Stimulated activated naive B cell treated with anti-CD40 and anti-IgM and Interleukin-4, amounts not matched to agents 10 μg/mL and 1 μg/mL and 100 μg/mL, for 72 hours (primary cell): Measurements from ENCODE around the gene CYP4F12.

ENCODE experiments used
- ATAC-seq, 2 donors: fragments of 150-1000 bp; cut with Tn5 transposase; replicated peaks; 2 replicates each; pipeline ENCODE4 v1.10.0; 2021; ENCODE audit warnings: moderate library complexity in 1 of 2
- DNase-seq: peaks from one replicate; pipeline ENCODE4 v3.0.0; 2021
- H3K27ac Mint-ChIP-seq: one replicate; pipeline ENCODE4 v1.8.0; 2022; ENCODE audit warnings: mild to moderate bottlenecking, mixed read lengths
- H3K27me3 Mint-ChIP-seq, 2 donors: one replicate each; pipeline ENCODE4 v1.8.0; 2022; ENCODE audit warnings: mixed read lengths in 2 of 2
- H3K36me3 Mint-ChIP-seq, 2 donors: one replicate each; pipeline ENCODE4 v1.8.0; 2022; ENCODE audit warnings: mixed read lengths in 2 of 2, mild to moderate bottlenecking in 1 of 2
- H3K4me1 Mint-ChIP-seq, 2 donors: one replicate each; pipeline ENCODE4 v1.8.0; 2022; ENCODE audit warnings: mixed read lengths in 2 of 2, mild to moderate bottlenecking in 1 of 2
- H3K4me3 Mint-ChIP-seq, 2 donors: one replicate each; pipeline ENCODE4 v1.8.0; 2022; ENCODE audit warnings: mild to moderate bottlenecking in 2 of 2, mixed read lengths in 2 of 2, moderate library complexity in 1 of 2
- H3K9me3 Mint-ChIP-seq, 2 donors: one replicate each; pipeline ENCODE4 v1.8.0; 2022; ENCODE audit warnings: mixed read lengths in 2 of 2, mild to moderate bottlenecking in 1 of 2

The CYP4F12 gene

GRCh38 chr19:15672580-15673175 is at the start of gene CYP4F12:
Gene CYP4F12, plus strand, starts transcription at chr19:15673087. Its CDS starts 443 bp downstream, at chr19:15673530.
- H3K36me3 Mint-ChIP-seq: no peaks in the 10 kb centered on the region
- peak; percentile 55 to 61 for ATAC-seq
- H3K27ac Mint-ChIP-seq: no peak within 1 kb of the TSS
- no peak within 1 kb of the TSS for H3K4me3 Mint-ChIP-seq
- H3K9me3 Mint-ChIP-seq: peaks cover 2 to 12% of the 10 kb centered on the region in 2 donors
- no peak for DNase-seq
- H3K27me3 Mint-ChIP-seq: peaks cover 3 to 16% of the 10 kb centered on the region in 2 donors
- H3K4me1 Mint-ChIP-seq: peaks cover 0 to 1% of the 10 kb centered on the region in 2 donors

DNA sequence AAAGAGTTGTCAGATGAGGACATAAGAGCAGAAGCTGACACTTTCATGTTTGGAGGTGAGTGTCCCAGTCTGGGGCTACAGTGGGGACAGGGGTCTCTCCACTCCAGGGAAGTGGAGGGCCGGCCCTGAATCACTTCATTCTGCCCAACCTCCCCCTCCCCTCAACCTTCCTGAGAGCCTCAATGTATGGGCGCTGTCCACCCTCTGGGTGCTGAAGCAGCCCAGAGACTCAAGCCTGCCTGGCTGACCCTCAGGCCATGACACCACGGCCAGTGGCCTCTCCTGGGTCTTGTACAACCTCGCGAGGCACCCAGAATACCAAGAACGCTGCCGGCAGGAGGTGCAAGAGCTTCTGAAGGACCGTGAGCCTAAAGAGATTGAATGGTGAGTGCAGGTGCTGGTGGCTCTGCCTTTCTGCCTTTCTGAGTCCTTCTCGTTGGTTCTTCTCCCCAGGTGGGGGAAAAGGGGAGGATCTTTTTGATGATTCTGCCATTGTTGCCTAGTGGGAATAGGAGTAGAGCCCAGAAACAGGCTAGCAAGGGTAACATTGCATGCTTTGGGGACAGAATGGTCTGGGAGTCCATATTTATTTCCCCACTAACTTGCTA is 49.1 kb upstream of the CYP4F12 start:
- H3K4me1 Mint-ChIP-seq: no peaks in the 10 kb centered on the region
- DNase-seq (no peak), ATAC-seq (no peak)
- H3K9me3 Mint-ChIP-seq: no peaks in the 10 kb centered on the region
- H3K27ac Mint-ChIP-seq: no peak overlapping the region
- H3K36me3 Mint-ChIP-seq: no peaks in the 10 kb centered on the region
- H3K27me3 Mint-ChIP-seq: peaks cover 28 to 44% of the 10 kb centered on the region in 2 donors
- no peak overlapping the region for H3K4me3 Mint-ChIP-seq

GRCh38 chr19:15628236-15629002 is 44.5 kb upstream of the CYP4F12 start:
- Mint-ChIP-seq H3K36me3 (no peaks in the 10 kb centered on the region), H3K27ac (no peak overlapping the region), H3K27me3 (peaks cover 28 to 29% of the 10 kb centered on the region in 2 donors), H3K4me1 (peaks cover 5 to 6% of the 10 kb centered on the region in 2 donors), H3K4me3 (no peak overlapping the region), H3K9me3 (no peaks in the 10 kb centered on the region)
- DNase-seq (no peak), ATAC-seq (no peak)

DNA sequence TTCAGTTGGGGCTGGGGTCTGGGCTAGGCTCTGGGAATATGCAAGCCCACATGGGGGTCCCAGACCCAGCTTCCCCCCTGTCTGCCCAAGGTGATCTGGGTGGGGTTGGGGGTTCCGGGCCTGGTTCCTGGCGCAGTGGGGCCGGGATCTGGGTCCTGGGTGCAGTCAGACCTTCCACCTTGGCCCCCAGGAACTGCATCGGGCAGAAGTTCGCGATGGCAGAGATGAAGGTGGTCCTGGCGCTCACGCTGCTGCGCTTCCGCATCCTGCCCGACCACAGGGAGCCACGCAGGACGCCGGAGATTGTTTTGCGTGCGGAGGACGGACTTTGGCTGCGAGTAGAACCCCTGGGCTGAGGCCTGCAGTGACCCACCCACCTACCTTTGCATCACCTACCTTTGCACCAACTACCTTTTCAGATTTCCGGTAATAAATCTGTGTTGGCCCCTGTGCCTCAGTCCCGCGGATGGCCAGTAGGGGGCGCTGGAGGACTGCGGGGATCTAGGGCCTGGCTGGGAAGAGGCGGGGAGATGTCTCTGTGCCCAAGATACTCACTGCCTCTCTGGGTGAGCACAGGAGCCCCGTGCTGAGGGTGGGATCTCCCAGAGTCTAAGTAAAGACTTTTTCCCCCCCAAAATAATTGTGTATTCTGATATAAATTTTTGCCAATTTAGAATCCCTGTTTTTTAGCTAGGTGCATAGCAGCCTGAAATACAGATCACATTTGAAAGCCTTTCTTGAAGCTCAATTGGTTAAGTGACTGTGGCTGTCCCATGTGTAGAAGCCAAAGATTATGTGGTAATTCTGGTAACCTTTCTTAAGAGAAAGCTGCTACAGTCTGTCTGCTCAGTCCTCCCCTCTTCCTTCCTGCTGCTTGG is 43.6 kb upstream of the CYP4F12 start:
- Mint-ChIP-seq H3K4me3 (peak overlapping the region in 1 of 2 donors; percentile 19), H3K27me3 (peaks cover 20 to 23% of the 10 kb centered on the region in 2 donors), H3K27ac (no peak overlapping the region), H3K9me3 (no peaks in the 10 kb centered on the region), H3K36me3 (no peaks in the 10 kb centered on the region), H3K4me1 (peaks cover 5 to 6% of the 10 kb centered on the region in 2 donors)
- ATAC-seq (peak; percentile 98 to 99), DNase-seq (peak; percentile 66)

DNA sequence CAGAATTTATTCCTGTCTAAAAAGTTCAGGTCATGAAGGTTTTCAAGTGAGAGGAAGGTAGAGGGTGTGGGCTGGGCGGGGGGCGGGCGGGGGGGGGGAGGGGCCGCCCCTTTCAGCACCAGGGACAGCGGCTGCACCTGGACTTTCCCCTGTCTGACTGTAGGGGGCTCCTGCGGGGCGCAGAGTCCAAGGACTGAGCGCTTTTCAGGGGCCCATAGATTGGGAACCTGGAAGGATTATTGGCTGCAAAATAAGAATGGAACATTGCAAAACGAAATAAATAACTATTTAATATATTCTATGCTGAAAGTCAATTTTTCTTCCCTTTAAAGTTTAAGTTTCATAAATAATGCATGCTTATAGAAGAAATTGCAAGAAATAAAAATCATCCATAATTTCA is 41.1 kb upstream of the CYP4F12 start:
- no peak overlapping the region for H3K4me3 Mint-ChIP-seq
- no peak for DNase-seq
- H3K27me3 Mint-ChIP-seq: peaks cover 35 to 45% of the 10 kb centered on the region in 2 donors
- H3K9me3 Mint-ChIP-seq: no peaks in the 10 kb centered on the region
- ATAC-seq: no peak
- no peak overlapping the region for H3K27ac Mint-ChIP-seq
- peaks cover 5 to 6% of the 10 kb centered on the region in 2 donors for H3K4me1 Mint-ChIP-seq
- H3K36me3 Mint-ChIP-seq: no peaks in the 10 kb centered on the region

DNA sequence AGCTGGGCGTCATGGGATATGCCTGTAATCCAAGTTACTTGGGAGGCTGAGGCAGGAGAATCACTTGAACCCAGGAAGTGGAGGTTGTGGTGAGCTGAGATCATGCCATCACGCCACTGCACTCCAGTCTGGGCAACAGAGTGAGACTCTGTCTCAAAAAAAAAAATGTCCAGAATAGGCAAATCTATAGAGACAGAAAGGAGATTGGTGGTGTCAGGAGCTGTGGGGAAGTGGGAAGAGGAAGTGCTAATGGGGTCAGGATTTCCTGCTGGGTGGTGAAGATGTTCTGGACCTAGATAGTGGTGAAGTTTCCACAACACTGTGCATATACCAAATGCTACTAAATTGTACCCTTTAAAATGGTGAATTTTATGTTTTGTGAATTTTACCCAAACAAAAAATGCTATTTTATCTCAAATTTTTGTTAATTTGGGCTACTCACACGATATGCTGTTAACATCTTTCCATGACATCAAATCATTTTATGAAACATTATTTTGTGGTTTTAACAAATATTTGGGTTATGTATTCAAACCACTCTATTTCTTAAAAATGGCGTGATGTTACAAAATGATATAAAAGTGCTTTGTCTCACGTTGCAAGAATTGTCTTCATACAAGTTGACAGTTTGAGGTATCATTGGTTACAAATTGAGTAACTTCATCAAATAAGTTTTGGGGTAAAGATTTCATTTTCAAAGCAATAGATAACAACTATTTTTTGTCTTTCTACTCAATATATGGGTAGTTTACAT is 39.6 kb upstream of the CYP4F12 start:
- H3K4me3 Mint-ChIP-seq: no peak overlapping the region

GRCh38 chr19:15634105-15634504 is 38.8 kb upstream of the CYP4F12 start:
- DNase-seq: no peak
- no peak for ATAC-seq
- H3K4me1 Mint-ChIP-seq: peaks cover 5 to 6% of the 10 kb centered on the region in 2 donors
- H3K36me3 Mint-ChIP-seq: no peaks in the 10 kb centered on the region
- H3K9me3 Mint-ChIP-seq: no peaks in the 10 kb centered on the region
- peaks cover 28 to 43% of the 10 kb centered on the region in 2 donors for H3K27me3 Mint-ChIP-seq
- no peak overlapping the region for H3K27ac Mint-ChIP-seq
- H3K4me3 Mint-ChIP-seq: no peak overlapping the region

More for the DNA sequence above, 39.6 kb upstream of the CYP4F12 start:
- Mint-ChIP-seq H3K27me3 (peaks cover 32 to 46% of the 10 kb centered on the region in 2 donors), H3K36me3 (no peaks in the 10 kb centered on the region), H3K9me3 (no peaks in the 10 kb centered on the region), H3K4me1 (peaks cover 5 to 6% of the 10 kb centered on the region in 2 donors), H3K27ac (no peak overlapping the region)
- ATAC-seq (peak; percentile 37 to 61), DNase-seq (no peak)

DNA sequence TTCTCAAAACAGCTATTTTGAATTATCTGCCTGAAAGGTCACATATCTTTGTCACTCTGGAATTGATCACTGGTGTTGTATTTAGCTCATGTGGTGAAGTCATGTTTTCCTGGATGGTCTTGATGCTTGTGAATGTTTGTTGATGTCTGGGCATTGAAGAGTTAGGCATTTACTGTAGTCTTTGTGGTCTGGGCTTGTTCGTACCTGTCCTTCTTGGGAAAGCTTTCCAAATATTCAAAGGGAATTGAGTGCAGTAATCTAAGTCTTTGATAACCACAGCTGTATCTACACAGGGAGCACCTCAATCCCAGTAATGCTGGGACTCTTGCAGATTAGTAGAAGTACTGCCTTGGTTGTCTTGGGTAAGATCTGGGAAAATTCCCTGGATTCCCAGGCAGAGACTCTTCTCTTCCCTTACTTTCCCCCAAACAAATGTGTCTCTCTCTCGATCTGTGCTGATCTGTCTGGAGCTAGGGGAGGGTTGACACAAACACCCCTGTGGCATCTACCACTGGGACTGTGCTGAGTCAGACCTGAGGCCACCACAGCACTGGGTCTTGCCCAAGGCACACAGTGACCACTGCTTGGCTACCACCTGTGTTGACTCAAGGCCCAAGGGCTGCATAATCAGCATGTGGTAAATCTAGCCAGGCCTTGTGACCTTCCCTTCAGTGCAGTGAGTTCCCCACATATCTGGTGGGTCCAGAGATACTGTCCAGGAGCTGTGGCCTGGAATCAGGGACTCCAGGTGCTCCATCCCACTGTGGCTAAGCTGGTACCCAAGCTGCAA is 37.7 kb upstream of the CYP4F12 start:
- Mint-ChIP-seq H3K4me3 (no peak overlapping the region), H3K9me3 (no peaks in the 10 kb centered on the region), H3K27me3 (peaks cover 34 to 52% of the 10 kb centered on the region in 2 donors), H3K36me3 (no peaks in the 10 kb centered on the region), H3K27ac (no peak overlapping the region), H3K4me1 (peaks cover 5 to 8% of the 10 kb centered on the region in 2 donors)
- no peak for ATAC-seq
- no peak for DNase-seq

DNA sequence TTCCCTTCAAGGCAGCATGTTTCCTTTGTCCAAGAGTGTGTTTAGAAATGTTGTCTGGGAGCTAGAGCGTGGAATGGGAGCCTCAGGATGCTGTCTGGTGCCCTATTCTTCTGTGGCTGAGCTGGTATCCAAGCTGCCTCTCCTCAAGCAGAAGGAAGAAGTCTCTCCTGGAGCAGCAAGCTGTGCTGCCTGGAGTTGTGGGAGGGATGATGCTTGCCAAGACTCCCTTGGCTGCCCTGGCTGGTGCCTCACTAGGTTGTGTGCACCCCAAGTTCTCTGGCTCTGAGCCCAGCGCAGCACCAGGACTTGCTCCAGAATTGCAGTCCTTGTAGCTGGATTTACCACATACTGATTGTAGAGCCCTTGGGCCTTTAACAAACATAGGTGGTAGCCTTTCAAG is 36.9 kb upstream of the CYP4F12 start:
- Mint-ChIP-seq H3K4me1 (peaks cover 7 to 16% of the 10 kb centered on the region in 2 donors), H3K27ac (no peak overlapping the region), H3K36me3 (no peaks in the 10 kb centered on the region), H3K9me3 (no peaks in the 10 kb centered on the region), H3K4me3 (no peak overlapping the region), H3K27me3 (peaks cover 30 to 48% of the 10 kb centered on the region in 2 donors)
- DNase-seq (no peak), ATAC-seq (no peak)

DNA sequence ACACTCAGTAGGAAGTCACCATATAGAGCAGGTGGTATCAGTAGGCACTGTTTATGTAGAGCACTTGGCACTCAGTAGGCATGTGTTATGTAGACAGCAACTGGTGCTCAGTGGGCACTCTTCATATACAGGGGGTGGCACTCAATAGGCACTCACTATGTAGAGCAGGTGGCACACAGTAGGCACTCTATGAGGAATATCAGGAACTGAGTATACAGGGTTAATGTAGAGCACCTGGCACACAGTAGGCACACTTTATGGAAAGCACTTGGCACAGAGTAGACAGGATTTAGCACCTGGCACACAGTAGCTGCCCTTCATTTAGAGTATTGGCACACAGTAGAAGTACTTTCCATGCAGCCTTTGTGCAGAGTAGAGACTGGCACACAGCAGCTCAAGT is 33.3 kb upstream of the CYP4F12 start:
- ATAC-seq: no peak
- Mint-ChIP-seq H3K36me3 (no peaks in the 10 kb centered on the region), H3K4me3 (no peak overlapping the region), H3K27me3 (peaks cover 38 to 67% of the 10 kb centered on the region in 2 donors), H3K9me3 (peaks cover 10 to 11% of the 10 kb centered on the region in 2 donors), H3K4me1 (peaks cover 13 to 28% of the 10 kb centered on the region in 2 donors), H3K27ac (no peak overlapping the region)
- no peak for DNase-seq

DNA sequence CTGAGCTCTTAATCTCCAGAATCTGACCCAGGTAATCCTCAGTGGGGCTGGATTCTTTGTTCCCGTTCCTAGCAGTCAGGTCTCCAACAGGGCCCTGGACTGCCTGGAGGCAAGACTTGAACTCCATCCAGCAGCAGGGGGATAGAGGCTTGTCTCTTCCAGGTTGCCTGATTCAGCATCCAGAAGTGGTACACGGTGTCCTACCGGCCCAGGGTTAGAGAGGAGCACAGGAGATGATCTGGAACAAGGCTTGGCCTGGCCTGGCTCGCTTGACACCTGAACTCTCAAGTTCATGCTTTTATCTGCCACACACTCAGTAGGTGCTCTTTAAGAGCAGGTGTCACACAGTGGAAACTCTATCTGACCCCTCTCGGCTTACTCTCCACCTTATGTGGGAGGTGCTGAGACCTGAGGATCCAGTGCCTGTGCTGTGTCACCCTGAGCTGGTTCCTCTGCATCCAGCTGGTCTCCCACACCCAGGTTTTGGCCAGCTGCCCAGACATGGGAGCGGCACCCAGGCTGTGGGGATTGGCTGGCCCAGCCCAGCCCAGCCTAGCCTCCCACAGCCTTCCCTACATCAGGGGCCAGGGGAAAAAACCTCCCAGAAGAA is 32.5 kb upstream of the CYP4F12 start, which contains the start of gene CYP4F3:
TSS of gene CYP4F3 (plus strand) at position 604 of the 610 bp plus-strand sequence. CDS start 519 bp downstream, outside the sequence.
- DNase-seq: no peak

DNA sequence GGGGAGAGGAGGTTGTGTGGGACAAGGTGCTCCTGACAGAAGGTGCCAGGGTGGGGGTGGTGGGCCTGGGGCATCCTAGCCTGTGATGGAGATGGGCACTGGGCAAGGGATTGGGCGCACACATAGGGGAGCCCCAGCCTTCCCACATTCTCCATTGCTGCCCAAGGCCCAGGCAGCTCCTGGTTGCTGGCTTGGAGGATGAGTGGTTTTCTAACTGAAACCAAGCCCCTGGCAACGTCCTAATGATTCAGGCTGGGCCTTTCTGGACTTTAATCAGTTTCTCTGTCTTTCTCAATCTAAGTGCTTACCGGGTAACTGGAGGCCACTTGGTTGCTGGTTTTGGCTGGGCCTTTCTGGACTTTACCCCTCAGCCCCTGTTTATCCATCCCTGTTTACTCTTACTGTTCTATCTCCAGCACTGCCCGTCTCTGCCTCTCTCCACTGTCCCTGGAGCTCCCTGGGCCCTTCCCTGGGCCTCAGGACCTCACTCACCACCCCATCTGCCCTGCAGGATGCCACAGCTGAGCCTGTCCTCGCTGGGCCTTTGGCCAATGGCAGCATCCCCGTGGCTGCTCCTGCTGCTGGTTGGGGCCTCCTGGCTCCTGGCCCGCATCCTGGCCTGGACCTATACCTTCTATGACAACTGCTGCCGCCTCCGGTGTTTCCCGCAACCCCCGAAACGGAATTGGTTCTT is 31.8 kb upstream of the CYP4F12 start:
- no peak overlapping the region for H3K27ac Mint-ChIP-seq
- H3K4me3 Mint-ChIP-seq: peak overlapping the region in 1 of 2 donors; percentile 39
- no peaks in the 10 kb centered on the region for H3K36me3 Mint-ChIP-seq
- H3K27me3 Mint-ChIP-seq: peaks cover 30 to 67% of the 10 kb centered on the region in 2 donors
- DNase-seq: no peak
- peaks cover 13 to 28% of the 10 kb centered on the region in 2 donors for H3K4me1 Mint-ChIP-seq
- H3K9me3 Mint-ChIP-seq: peaks cover 11% of the 10 kb centered on the region in 2 donors
- no peak for ATAC-seq

More for the DNA sequence above, 32.5 kb upstream of the CYP4F12 start, which contains the start of gene CYP4F3:
- Mint-ChIP-seq H3K36me3 (no peaks in the 10 kb centered on the region), H3K4me3 (peak within 1 kb of the TSS in 1 of 2 donors; percentile 39), H3K9me3 (peaks cover 11% of the 10 kb centered on the region in 2 donors), H3K27ac (no peak within 1 kb of the TSS), H3K4me1 (peaks cover 13 to 28% of the 10 kb centered on the region in 2 donors), H3K27me3 (peaks cover 32 to 67% of the 10 kb centered on the region in 2 donors)
- ATAC-seq: no peak
